Breast epithelium (tissue), 3 donors: ENCODE results near the gene OCEL1.

Experiments used
- POLR2AphosphoS5 ChIP-seq, 3 donors: sonication (generic); formaldehyde crosslinking; IDR thresholded peaks; one replicate each; pipeline ENCODE4 v1.6.1; 2017; ENCODE audit warnings: antibody characterized with exemption in 3 of 3
- TF ChIP-seq, protein P1 (sequence below), 3 donors: fragments of 450-650 bp; IDR thresholded peaks; one replicate each; pipeline ENCODE4 v1.5.1; 2016 to 2017; ENCODE audit warnings: antibody characterized with exemption in 3 of 3, mild to moderate bottlenecking in 3 of 3, moderate library complexity in 3 of 3

DNA sequence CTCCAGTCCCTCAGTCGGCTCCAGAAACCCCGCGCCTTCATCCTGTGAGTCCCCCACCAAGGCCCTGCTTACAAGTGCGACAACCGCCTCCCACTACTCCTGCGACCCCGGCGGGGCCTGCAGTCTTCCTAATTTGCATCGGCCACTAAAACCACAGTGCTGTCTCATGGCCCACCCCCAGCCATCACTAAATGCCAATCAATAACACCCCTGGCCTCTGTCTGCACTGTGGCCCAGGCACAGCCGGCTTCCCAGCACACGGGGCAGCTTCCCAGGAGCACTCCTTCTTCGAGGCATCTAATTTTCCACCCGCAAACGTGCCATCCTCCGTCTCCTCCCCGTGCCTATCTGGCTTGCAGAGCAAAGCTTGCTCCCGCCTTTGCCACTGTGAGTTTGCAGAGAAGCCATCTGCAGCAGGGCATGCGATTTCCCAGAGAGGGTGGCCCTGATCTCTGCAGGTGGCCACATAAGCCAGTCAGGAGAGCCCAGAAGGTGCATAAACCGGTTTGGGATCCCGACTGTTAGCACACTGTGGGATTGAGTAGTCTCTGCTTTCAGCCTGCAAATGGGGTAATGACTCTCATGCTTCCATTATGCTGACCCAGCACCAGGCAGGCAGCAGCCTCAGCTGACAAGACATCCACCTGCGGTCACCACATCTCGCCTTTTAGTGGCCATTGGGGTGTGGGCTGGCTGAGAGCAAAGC, 44.9 kb upstream of the OCEL1 start:
- TF ChIP-seq, protein P1, sequence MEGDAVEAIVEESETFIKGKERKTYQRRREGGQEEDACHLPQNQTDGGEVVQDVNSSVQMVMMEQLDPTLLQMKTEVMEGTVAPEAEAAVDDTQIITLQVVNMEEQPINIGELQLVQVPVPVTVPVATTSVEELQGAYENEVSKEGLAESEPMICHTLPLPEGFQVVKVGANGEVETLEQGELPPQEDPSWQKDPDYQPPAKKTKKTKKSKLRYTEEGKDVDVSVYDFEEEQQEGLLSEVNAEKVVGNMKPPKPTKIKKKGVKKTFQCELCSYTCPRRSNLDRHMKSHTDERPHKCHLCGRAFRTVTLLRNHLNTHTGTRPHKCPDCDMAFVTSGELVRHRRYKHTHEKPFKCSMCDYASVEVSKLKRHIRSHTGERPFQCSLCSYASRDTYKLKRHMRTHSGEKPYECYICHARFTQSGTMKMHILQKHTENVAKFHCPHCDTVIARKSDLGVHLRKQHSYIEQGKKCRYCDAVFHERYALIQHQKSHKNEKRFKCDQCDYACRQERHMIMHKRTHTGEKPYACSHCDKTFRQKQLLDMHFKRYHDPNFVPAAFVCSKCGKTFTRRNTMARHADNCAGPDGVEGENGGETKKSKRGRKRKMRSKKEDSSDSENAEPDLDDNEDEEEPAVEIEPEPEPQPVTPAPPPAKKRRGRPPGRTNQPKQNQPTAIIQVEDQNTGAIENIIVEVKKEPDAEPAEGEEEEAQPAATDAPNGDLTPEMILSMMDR (IDR thresholded peaks at IDR 0.05): no peak
- no peak for TF ChIP-seq POLR2AphosphoS5 (IDR thresholded peaks at IDR 0.05)
